ENCODE results near the gene LRRN3.

Gene LRRN3

GRCh38 chr7:111107579-111107978 is 16.7 kb downstream of the LRRN3 start:
- no peak for DNase-seq

- DNase-seq: no peak
Observed at GRCh38 chr7:111108000-111108399, 17.1 kb downstream of the LRRN3 start.

GRCh38 chr7:111108496-111108895 is 17.6 kb downstream of the LRRN3 start:
- DNase-seq: no peak

- no peak for DNase-seq
Observed at GRCh38 chr7:111112439-111112838, 21.5 kb downstream of the LRRN3 start.

GRCh38 chr7:111113263-111114017 is 22.5 kb downstream of the LRRN3 start:
- no peak for DNase-seq

GRCh38 chr7:111115966-111116365 is 25.0 kb downstream of the LRRN3 start:
- no peak for DNase-seq

- DNase-seq: no peak
Observed at GRCh38 chr7:111126987-111127386, 36.1 kb downstream of the LRRN3 start.

- DNase-seq: no peak
Observed at GRCh38 chr7:111129435-111129834, 38.5 kb downstream of the LRRN3 start.

GRCh38 chr7:111132833-111133232 is 41.9 kb downstream of the LRRN3 start:
- no peak for DNase-seq

GRCh38 chr7:111137296-111138192 is 46.6 kb downstream of the LRRN3 start:
- no peak for DNase-seq

- DNase-seq: peak; percentile 1
Observed at GRCh38 chr7:111138193-111138569, 47.3 kb downstream of the LRRN3 start.

- no peak for DNase-seq
Observed at GRCh38 chr7:111138586-111138985, 47.7 kb downstream of the LRRN3 start.

GRCh38 chr7:111140091-111140865 is 49.4 kb downstream of the LRRN3 start:
- DNase-seq: no peak

GRCh38 chr7:111145472-111145871 is 54.5 kb downstream of the LRRN3 start:
- no peak for DNase-seq

- no peak for DNase-seq
Observed at GRCh38 chr7:111146136-111146535, 55.2 kb downstream of the LRRN3 start.

GRCh38 chr7:111147708-111148533 is 57.0 kb downstream of the LRRN3 start:
- no peak for DNase-seq

GRCh38 chr7:111150709-111151108 is 59.8 kb downstream of the LRRN3 start:
- no peak for DNase-seq

GRCh38 chr7:111159426-111159825 is 68.5 kb downstream of the LRRN3 start:
- no peak for DNase-seq

- DNase-seq: no peak
Observed at GRCh38 chr7:111160297-111160696, 69.4 kb downstream of the LRRN3 start.

- no peak for DNase-seq
Observed at GRCh38 chr7:111162692-111163091, 71.8 kb downstream of the LRRN3 start.

- DNase-seq: no peak
Observed at GRCh38 chr7:111164442-111164841, 73.5 kb downstream of the LRRN3 start.

GRCh38 chr7:111168182-111168581 is 77.3 kb downstream of the LRRN3 start:
- DNase-seq: no peak

Measured in effector CD8-positive, alpha-beta T cell (primary cell).